Measurements from ENCODE around the gene GDPGP1.

GRCh38 chr15:90291679-90292356, 57.8 kb downstream of the GDPGP1 start:
- TF ChIP-seq CEBPB (IDR thresholded peaks at IDR 0.05; ENCODE audit: low read depth) (no peak), POLR2A (IDR thresholded peaks at IDR 0.05; ENCODE audit: borderline replicate concordance, extremely low read depth, insufficient read depth, insufficient read length) (no peak), CTCF (IDR thresholded peaks at IDR 0.05 in 2 of 3, conservative IDR thresholded peaks at IDR 0.05 in 1 of 3; ENCODE audit: borderline replicate concordance in 1 of 3, insufficient read depth in 1 of 3, low read depth in 2 of 3, low read length in 2 of 3) (no peak), EGR1 (IDR thresholded peaks at IDR 0.05; ENCODE audit: low read depth) (no peak), POLR2AphosphoS5 (IDR thresholded peaks at IDR 0.05; ENCODE audit: low read depth, low read length) (peak; percentile 47), TCF7L2 (IDR thresholded peaks at IDR 0.05; ENCODE audit: borderline replicate concordance, extremely low read depth, insufficient read depth, insufficient read length) (no peak), ZNF274 (IDR thresholded peaks at IDR 0.05; ENCODE audit: low read depth, low read length) (no peak), YY1 (IDR thresholded peaks at IDR 0.05; ENCODE audit: extremely low read depth, insufficient replicate concordance, low read depth, low read length) (no peak), EZH2 (IDR thresholded peaks at IDR 0.05) (no peak), SIN3A (IDR thresholded peaks at IDR 0.05; ENCODE audit: low read depth) (no peak), ATF3 (IDR thresholded peaks at IDR 0.05) (no peak), REST (IDR thresholded peaks at IDR 0.05; ENCODE audit: low read depth) (no peak)

Measured in HCT116 (cell line).